Measurements from ENCODE around the gene ABHD2.

Gene ABHD2

GRCh38 chr15:89209057-89209456, 120.8 kb downstream of the ABHD2 start:
- TF ChIP-seq EZH2phosphoT487 (IDR thresholded peaks at IDR 0.05; ENCODE audit: low read length), result no peak
- TF ChIP-seq EZH2 (optimal IDR thresholded peaks at IDR 0.05; ENCODE audit: low read depth, low read length), result no peak
- TF ChIP-seq CTCF (IDR thresholded peaks at IDR 0.05; ENCODE audit: low read length), result no peak
- Histone ChIP-seq H3K9me2 (replicated peaks; ENCODE audit: insufficient read depth, low read length) (no peaks in the 10 kb centered on the region), H3F3A (ENCODE audit: insufficient read depth, low read length) (no peaks in the 10 kb centered on the region; the same call in 1 of the 2 replicates), H3K27me3 (replicated peaks; ENCODE audit: insufficient read depth, low read length) (no peaks in the 10 kb centered on the region), H3K4me1 (ENCODE audit: low read length) (peaks cover 3% of the 10 kb centered on the region; the same call in 1 of the 2 replicates), H3K4me2 (ENCODE audit: low read depth, low read length) (no peak overlapping the region), H3K9me3 (replicated peaks; ENCODE audit: insufficient read depth, low read length) (no peaks in the 10 kb centered on the region), H3K79me2 (ENCODE audit: low read length) (no peaks in the 10 kb centered on the region), H3K4me3 (ENCODE audit: low read length) (no peak overlapping the region), H4K20me1 (ENCODE audit: insufficient read depth, low read length) (no peaks in the 10 kb centered on the region), H3K27ac (ENCODE audit: low read length) (no peak overlapping the region), H2AFZ (ENCODE audit: low read length) (no peak overlapping the region), H3K36me3 (replicated peaks; ENCODE audit: insufficient read depth, low read length) (no peaks in the 10 kb centered on the region), H3K9ac (ENCODE audit: low read length) (no peak overlapping the region)
- DNase-seq, result no peak

- no peaks in the 10 kb centered on the region for H4K20me1 ChIP-seq (ENCODE audit: insufficient read depth, low read length)
- no peaks in the 10 kb centered on the region for H3K27me3 ChIP-seq (replicated peaks; ENCODE audit: insufficient read depth, low read length)
- H3K4me2 ChIP-seq (ENCODE audit: low read depth, low read length), result no peak overlapping the region
- H3K27ac ChIP-seq (ENCODE audit: low read length), result no peak overlapping the region
- TF ChIP-seq EZH2 (optimal IDR thresholded peaks at IDR 0.05; ENCODE audit: low read depth, low read length), result no peak
- TF ChIP-seq EZH2phosphoT487 (IDR thresholded peaks at IDR 0.05; ENCODE audit: low read length), result no peak
- no peak for TF ChIP-seq CTCF (IDR thresholded peaks at IDR 0.05; ENCODE audit: low read length)
- H3K9me2 ChIP-seq (replicated peaks; ENCODE audit: insufficient read depth, low read length), result no peaks in the 10 kb centered on the region
- H3K79me2 ChIP-seq (ENCODE audit: low read length), result no peaks in the 10 kb centered on the region
- no peak overlapping the region for H2AFZ ChIP-seq (ENCODE audit: low read length)
- no peak overlapping the region for H3K9ac ChIP-seq (ENCODE audit: low read length)
- no peaks in the 10 kb centered on the region for H3K9me3 ChIP-seq (replicated peaks; ENCODE audit: insufficient read depth, low read length)
- H3K36me3 ChIP-seq (replicated peaks; ENCODE audit: insufficient read depth, low read length), result no peaks in the 10 kb centered on the region
- no peak overlapping the region for H3K4me3 ChIP-seq (ENCODE audit: low read length)
- no peak for DNase-seq
- H3F3A ChIP-seq (ENCODE audit: insufficient read depth, low read length), result no peaks in the 10 kb centered on the region; the same call in 1 of the 2 replicates
- H3K4me1 ChIP-seq (ENCODE audit: low read length), result peaks cover 3% of the 10 kb centered on the region; the same call in 1 of the 2 replicates
These were observed 123.5 kb downstream of the ABHD2 start for GRCh38 chr15:89211678-89212170.

- no peaks in the 10 kb centered on the region for H3K36me3 ChIP-seq (replicated peaks; ENCODE audit: insufficient read depth, low read length)
- no peak overlapping the region for H2AFZ ChIP-seq (ENCODE audit: low read length)
- no peaks in the 10 kb centered on the region for H3K4me1 ChIP-seq (ENCODE audit: low read length)
- no peaks in the 10 kb centered on the region for H3K9me3 ChIP-seq (replicated peaks; ENCODE audit: insufficient read depth, low read length)
- no peak overlapping the region for H3K27ac ChIP-seq (ENCODE audit: low read length)
- no peak for DNase-seq
- no peak overlapping the region for H3K9ac ChIP-seq (ENCODE audit: low read length)
- no peak overlapping the region for H3K4me2 ChIP-seq (ENCODE audit: low read depth, low read length)
- no peaks in the 10 kb centered on the region for H4K20me1 ChIP-seq (ENCODE audit: insufficient read depth, low read length)
- TF ChIP-seq EZH2phosphoT487 (IDR thresholded peaks at IDR 0.05; ENCODE audit: low read length) (no peak), EZH2 (optimal IDR thresholded peaks at IDR 0.05; ENCODE audit: low read depth, low read length) (no peak), CTCF (IDR thresholded peaks at IDR 0.05; ENCODE audit: low read length) (no peak)
- no peaks in the 10 kb centered on the region for H3K9me2 ChIP-seq (replicated peaks; ENCODE audit: insufficient read depth, low read length)
- H3K79me2 ChIP-seq (ENCODE audit: low read length), result no peaks in the 10 kb centered on the region
- no peak overlapping the region for H3K4me3 ChIP-seq (ENCODE audit: low read length)
- H3F3A ChIP-seq (ENCODE audit: insufficient read depth, low read length), result no peaks in the 10 kb centered on the region
- no peaks in the 10 kb centered on the region for H3K27me3 ChIP-seq (replicated peaks; ENCODE audit: insufficient read depth, low read length)
These were observed 127.4 kb downstream of the ABHD2 start for GRCh38 chr15:89215627-89216026.

Data from MM.1S (cell line).